VCaP (cell line): ENCODE data around the gene TMEM150A.

Experiments used
- H3K27ac ChIP-seq: fragments of 450-650 bp; 2 replicates; pipeline ENCODE4 v1.5.1; 2017
- TF ChIP-seq, protein P1 (sequence below): fragments of 450-650 bp; conservative IDR thresholded peaks from 2 replicates; pipeline ENCODE4 v1.5.1; 2017; ENCODE audit warnings: mild to moderate bottlenecking, moderate library complexity

The TMEM150A gene

DNA sequence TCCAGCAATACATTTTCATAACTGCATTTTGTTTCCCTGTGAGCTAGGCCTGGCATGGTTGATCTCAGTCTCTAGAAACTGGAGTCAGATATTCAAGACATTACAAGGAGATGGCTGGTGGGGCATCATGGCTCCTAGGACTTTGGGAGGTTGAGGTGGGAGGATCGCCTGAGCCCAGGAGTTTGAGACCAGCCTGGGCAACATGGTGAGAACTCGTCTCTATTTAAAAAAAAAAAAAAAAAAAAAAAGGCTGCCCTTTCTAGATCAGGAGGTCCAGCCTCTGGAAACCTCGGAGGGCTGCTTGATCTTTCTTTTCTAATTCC is 25.5 kb downstream of the TMEM150A start:
- H3K27ac ChIP-seq, result no peak overlapping the region

DNA sequence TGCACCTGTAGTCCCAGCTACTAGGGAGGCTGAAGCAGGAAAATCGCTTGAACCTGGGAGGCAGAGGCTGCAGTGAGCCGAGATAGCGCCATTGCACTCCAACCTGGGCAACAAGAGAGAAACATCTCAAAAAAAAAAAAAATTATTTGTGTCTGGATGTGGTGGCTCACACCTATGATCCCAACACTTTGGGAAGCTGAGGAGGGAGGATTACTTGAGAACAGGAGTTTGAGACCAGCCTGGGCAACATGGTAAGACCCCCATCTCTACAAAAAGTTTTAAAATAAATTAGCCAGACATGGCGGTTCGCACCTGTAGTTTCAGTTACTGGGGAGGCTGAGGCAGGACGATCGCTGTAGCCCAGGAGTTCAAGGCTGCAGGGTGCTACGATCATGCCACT is 26.8 kb downstream of the TMEM150A start:
- TF ChIP-seq, protein P1, sequence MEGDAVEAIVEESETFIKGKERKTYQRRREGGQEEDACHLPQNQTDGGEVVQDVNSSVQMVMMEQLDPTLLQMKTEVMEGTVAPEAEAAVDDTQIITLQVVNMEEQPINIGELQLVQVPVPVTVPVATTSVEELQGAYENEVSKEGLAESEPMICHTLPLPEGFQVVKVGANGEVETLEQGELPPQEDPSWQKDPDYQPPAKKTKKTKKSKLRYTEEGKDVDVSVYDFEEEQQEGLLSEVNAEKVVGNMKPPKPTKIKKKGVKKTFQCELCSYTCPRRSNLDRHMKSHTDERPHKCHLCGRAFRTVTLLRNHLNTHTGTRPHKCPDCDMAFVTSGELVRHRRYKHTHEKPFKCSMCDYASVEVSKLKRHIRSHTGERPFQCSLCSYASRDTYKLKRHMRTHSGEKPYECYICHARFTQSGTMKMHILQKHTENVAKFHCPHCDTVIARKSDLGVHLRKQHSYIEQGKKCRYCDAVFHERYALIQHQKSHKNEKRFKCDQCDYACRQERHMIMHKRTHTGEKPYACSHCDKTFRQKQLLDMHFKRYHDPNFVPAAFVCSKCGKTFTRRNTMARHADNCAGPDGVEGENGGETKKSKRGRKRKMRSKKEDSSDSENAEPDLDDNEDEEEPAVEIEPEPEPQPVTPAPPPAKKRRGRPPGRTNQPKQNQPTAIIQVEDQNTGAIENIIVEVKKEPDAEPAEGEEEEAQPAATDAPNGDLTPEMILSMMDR, result no peak
- H3K27ac ChIP-seq, result no peak overlapping the region

More for the DNA sequence above, 25.5 kb downstream of the TMEM150A start:
- TF ChIP-seq, protein P1, result no peak

DNA sequence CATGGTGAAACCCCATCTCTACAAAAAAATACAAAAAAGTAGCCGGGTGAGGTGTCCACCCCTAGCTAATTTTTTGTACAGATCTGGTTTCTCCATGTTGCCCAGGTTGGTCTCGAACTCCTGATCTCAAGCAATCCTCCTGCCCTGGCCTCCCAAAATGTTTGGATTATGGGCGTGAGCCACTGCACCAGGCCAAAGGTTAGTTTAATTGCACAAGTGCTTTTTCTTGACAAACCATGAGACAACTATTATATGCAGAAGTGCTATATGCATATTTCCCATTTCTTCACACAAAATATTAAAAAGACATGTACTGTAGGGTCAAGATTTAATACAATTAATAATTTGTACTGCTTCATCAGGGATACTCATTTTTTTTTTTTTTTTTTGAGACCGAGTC is 36.2 kb downstream of the TMEM150A start:
- H3K27ac ChIP-seq, result no peak overlapping the region
- TF ChIP-seq, protein P1, result no peak

DNA sequence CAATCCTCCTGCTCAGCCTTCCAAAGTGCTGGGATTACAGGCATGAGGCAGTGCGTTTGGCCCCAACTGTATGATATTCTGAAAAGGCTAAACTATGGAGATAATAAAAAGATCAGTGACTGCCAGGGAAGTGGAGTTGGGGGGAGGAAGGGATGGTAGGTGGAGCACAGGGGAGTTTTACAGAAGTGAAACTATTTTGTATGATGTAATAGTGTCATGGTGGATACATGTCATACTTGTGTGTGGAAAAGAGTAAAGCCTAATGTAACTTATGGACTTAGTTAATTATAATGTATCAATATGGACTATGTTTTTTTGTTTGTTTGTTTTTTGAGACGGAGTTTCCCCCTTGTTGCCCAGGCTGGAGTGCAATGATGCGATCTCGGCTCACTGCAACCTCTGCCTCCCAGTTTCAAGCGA is 38.3 kb downstream of the TMEM150A start:
- TF ChIP-seq, protein P1, result no peak
- H3K27ac ChIP-seq, result no peak overlapping the region

DNA sequence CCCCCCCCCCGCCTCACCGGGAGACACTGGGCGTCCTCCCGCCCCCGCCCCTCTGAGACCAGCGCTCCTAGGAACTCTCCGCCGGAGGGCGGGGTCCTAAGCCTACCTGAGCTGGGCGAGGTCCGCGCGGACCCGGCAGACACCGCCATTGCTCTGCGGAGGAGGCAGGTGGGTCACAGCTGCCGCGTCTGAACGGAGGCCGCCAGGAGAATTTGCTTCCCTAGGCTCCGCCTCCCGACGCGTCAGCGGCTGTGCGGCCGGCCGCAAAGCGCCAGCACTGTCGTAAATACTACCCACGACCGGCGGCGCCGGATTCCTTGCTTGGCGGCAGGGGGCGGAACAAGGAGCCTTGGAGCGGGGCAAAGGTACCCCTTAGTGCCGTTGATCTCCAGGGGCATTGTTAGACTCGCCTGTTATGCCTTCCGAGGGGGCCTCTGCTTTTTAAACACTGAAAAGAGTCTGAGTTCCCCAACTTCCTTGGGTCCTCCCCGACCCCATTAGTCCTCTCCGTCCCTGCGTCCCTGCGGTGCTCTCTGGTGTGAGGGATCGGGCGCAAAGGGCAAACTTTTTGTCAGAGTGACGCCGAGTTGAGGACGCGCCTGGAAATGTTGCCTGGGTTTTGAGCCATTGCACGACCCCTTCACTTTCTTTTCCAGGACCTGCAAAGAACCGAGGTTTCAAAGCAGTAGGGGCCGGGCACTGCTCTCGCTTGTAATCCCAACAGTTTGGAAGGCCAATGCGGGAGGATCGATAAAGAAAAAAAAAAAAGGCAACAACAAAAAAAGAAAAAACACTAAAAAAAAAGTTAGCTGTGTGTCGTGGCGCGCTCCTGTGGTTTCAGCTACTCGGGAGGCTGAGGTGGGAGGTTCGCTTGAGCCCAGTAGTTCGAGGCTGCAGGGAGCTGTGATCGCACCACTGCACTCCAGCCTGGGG is 41.0 kb downstream of the TMEM150A start, which contains the start of gene GGCX:
GGCX (minus strand) TSS at position 214 of the 933 bp plus-strand sequence; CDS start at position 149, 65 bp downstream.
- TF ChIP-seq, protein P1, result no peak
- H3K27ac ChIP-seq, result peak within 1 kb of the TSS; percentile 79

DNA sequence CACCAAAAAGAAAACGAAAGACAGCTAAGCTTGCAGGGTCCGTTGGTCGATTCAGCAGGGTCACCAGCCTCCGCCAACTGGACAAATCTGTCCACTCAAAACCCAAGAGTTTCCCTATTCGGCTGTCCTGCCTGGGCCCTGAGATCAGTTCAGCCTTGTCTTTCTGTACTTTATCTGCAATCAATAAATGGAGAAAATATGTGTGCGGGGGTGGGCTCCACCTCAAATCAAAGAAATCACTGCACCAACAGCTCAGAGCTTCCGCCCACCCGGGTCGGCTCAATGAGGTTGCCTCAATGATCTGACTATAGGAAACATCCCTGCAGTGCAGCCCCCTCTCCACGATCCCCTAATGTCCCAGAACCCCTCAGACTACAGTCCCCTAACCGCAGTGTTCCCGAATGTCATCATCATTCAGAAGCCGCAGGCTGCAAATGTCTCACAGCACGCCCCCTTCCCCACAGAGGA is 41.7 kb downstream of the TMEM150A start:
- H3K27ac ChIP-seq, result peak overlapping the region; percentile 79
- TF ChIP-seq, protein P1, result no peak

DNA sequence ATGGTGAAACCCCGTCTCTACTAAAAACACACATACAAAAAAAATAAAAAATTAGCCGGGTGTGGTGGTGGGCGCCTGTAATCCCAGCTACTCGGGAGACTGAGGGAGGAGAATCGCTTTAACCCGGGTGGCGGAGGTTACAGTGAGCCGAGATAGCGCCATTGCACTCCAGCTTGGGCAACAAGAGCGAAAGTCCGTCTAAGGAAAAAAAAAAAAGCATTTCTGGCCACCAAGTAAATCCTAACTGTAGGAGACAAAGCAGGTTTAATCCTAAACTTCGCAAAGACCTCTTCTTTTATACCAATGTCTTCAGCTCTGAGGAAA is 42.1 kb downstream of the TMEM150A start:
- H3K27ac ChIP-seq, result peak overlapping the region; percentile 79; the same call in 1 of the 2 replicates

DNA sequence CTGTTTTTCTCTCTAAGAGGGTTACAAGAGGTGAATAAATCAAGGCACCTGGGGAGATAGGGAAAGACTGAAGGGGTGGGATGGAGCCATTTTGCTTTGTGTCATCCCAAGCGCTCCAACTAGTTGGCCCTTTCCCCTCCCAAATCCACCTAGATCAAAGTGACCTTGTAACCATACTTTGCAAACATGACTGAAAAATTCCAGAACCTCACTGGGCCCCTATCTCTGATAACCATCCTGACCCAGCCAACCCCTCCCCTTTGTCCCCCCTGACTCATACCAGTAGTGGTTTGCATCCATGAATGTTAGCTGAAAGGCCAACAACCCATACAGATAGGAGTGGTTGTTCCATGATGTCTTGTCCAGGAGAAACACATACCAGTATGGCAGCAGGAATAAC is 44.3 kb downstream of the TMEM150A start:
- TF ChIP-seq, protein P1, result no peak

More for the DNA sequence above, 44.3 kb downstream of the TMEM150A start:
- no peak overlapping the region for H3K27ac ChIP-seq
